Endothelial cell of umbilical vein (primary cell): Measurements from ENCODE around the gene INPP5A. TPM values are rescaled to one million over a fixed set of nuclear protein-coding genes. Genes with fewer than 3 reads are reported as not detected.

Experiments
- BruUV-seq: library from RNA; stranded (reverse); fragments of 400-500 nt; replicated peaks from 2 replicates; lab custom pipeline; 2021; lab: Mats Ljungman, UMichigan
- CTCF ChIA-PET: fragments of 300-600, 350-600 bp; sonication (Branson Sonifier 250); formaldehyde crosslinking; loops from one replicate; lab custom pipeline; 2021; ENCODE audit warnings: antibody characterized with exemption, inconsistent platforms; lab: Charles Lee
- POLR2A ChIA-PET: fragments of 300-600, 350-600 bp; sonication (Branson Sonifier 250); formaldehyde crosslinking; loops from one replicate; lab custom pipeline; 2021; ENCODE audit warnings: antibody characterized with exemption, inconsistent platforms; lab: Charles Lee
- DNase-seq: peaks from one replicate; pipeline ENCODE4 v3.0.0-alpha.2; 2011; ENCODE audit warnings: low read depth, low spot score
- FAIRE-seq: peaks from 2 replicates; lab custom pipeline; 2011; peaks lifted over from hg19 to GRCh38; lab: Jason Lieb, UNC
- H2AFZ ChIP-seq: 2 replicates; pipeline ENCODE4 v1.6.0; 2012; ENCODE audit warnings: low read depth, low read length, control low read depth, inconsistent platforms
- H3K27ac ChIP-seq: 2 replicates; pipeline ENCODE4 v1.5.1; 2011; ENCODE audit warnings: low read depth, mild to moderate bottlenecking, control low read depth, low read length, moderate library complexity; ENCODE audit not compliant: insufficient read depth
- H3K27me3 ChIP-seq, 2 experiments: 2 replicates each; pipeline versions ENCODE4 v1.6.0 to v1.6.1; 2011; ENCODE audit warnings: low read length in 2 of 2, mixed read lengths in 1 of 2; ENCODE audit not compliant: control insufficient read depth in 2 of 2, insufficient read depth in 2 of 2
- H3K36me3 ChIP-seq, 2 experiments: 2 replicates in 1 of 2; 3 replicates in 1 of 2; pipeline ENCODE4 v1.5.1; 2011; ENCODE audit warnings: low read length in 2 of 2, mild to moderate bottlenecking in 1 of 2, moderate library complexity in 1 of 2; ENCODE audit not compliant: control insufficient read depth in 2 of 2, insufficient read depth in 2 of 2; ENCODE audit errors: extremely low read depth in 1 of 2
- H3K4me1 ChIP-seq: 3 replicates; pipeline ENCODE4 v1.5.1; 2011; ENCODE audit warnings: mild to moderate bottlenecking, low read length; ENCODE audit not compliant: control insufficient read depth, insufficient read depth; ENCODE audit errors: extremely low read depth
- H3K4me2 ChIP-seq: 2 replicates; pipeline ENCODE4 v1.6.1; 2011; ENCODE audit warnings: low read length, control low read depth, mixed read lengths; ENCODE audit not compliant: insufficient read depth
- H3K4me3 ChIP-seq, 3 experiments: fragments of 200-600 bp in 1 of 3; sonication (generic), shearing (Covaris generic) in 1 of 3; replicated peaks in 1 of 3; 2 replicates each; pipeline ENCODE4 v1.5.1; 2011 to 2016; ENCODE audit warnings: control low read depth in 3 of 3, low read length in 3 of 3, mild to moderate bottlenecking in 2 of 3, inconsistent platforms in 1 of 3, low read depth in 1 of 3, moderate library complexity in 1 of 3; ENCODE audit not compliant: insufficient read depth in 1 of 3
- H3K79me2 ChIP-seq: 2 replicates; pipeline ENCODE4 v1.6.0; 2012; ENCODE audit warnings: low read length, inconsistent platforms; ENCODE audit not compliant: control insufficient read depth, insufficient read depth
- H3K9ac ChIP-seq: replicated peaks from 2 replicates; pipeline ENCODE3; 2011; ENCODE audit warnings: low read length, control low read depth; ENCODE audit not compliant: insufficient read depth; ENCODE audit errors: extremely low read depth
- H3K9me1 ChIP-seq: replicated peaks from 3 replicates; pipeline ENCODE4 v1.6.0; 2011; ENCODE audit warnings: mild to moderate bottlenecking, low read length; ENCODE audit not compliant: control insufficient read depth, insufficient read depth; ENCODE audit errors: extremely low read depth
- H3K9me3 ChIP-seq: replicated peaks from 2 replicates; pipeline ENCODE4 v1.5.1; 2012; ENCODE audit warnings: low read length, inconsistent platforms; ENCODE audit not compliant: control insufficient read depth, insufficient read depth
- H4K20me1 ChIP-seq: replicated peaks from 2 replicates; pipeline ENCODE3; 2011; ENCODE audit warnings: mild to moderate bottlenecking, low read length; ENCODE audit not compliant: control insufficient read depth, insufficient read depth; ENCODE audit errors: extremely low read depth
- EZH2 ChIP-seq: IDR thresholded peaks from 2 replicates; pipeline ENCODE4 v1.6.1; 2012; ENCODE audit warnings: borderline replicate concordance, low read depth, mild to moderate bottlenecking, moderate library complexity, low read length, inconsistent platforms; ENCODE audit not compliant: severe bottlenecking
- FOS ChIP-seq: IDR thresholded peaks from 2 replicates; pipeline ENCODE4 v1.6.1; 2011; ENCODE audit warnings: mild to moderate bottlenecking, low read length, moderate library complexity, borderline replicate concordance; ENCODE audit not compliant: insufficient read depth
- GATA2 ChIP-seq: IDR thresholded peaks from 2 replicates; pipeline ENCODE4 v1.7.0; 2011; ENCODE audit warnings: low read depth, mild to moderate bottlenecking, moderate library complexity, mixed read lengths, low read length; ENCODE audit not compliant: insufficient read length, insufficient read depth
- JUN ChIP-seq: IDR thresholded peaks from 2 replicates; pipeline ENCODE4 v1.6.1; 2011; ENCODE audit warnings: borderline replicate concordance, low read depth; ENCODE audit not compliant: insufficient read length, insufficient read depth
- MYC ChIP-seq: IDR thresholded peaks from one replicate; pipeline ENCODE4 v1.6.1; 2011; ENCODE audit warnings: mild to moderate bottlenecking, low read depth, low read length
- POLR2A ChIP-seq: IDR thresholded peaks from 2 replicates; pipeline ENCODE4 v1.6.1; 2012; ENCODE audit warnings: low read depth, mild to moderate bottlenecking, control low read depth, low read length
- POLR2AphosphoS5 ChIP-seq: IDR thresholded peaks from 2 replicates; pipeline ENCODE4 v1.6.1; 2012; ENCODE audit warnings: low read depth, mild to moderate bottlenecking, control low read depth, low read length, moderate library complexity; ENCODE audit not compliant: insufficient read depth
- dilution Hi-C: fragments of 300-500 bp; cut with MboI; formaldehyde crosslinking; loops from one replicate; pipeline ENCODE4 v1.15.0; 2019; ENCODE audit warnings: low sequenced_read_pairs; ENCODE audit not compliant: extremely low pct_ligation_motif_present
- intact Hi-C: fragments of 100-400 bp; cut with micrococcal nuclease; formaldehyde crosslinking; loops from one replicate; pipeline ENCODE4 v1.10.0; 2022
- polyA plus RNA-seq, 4 experiments: library from polyadenylated mRNA; depleted of rRNA in 3 of 4; stranded (reverse) in 3 of 4; unstranded in 1 of 4; fragments of >200 nt; gene quantifications; 2 replicates each; pipeline versions ENCODE4 v1.2.1 to v1.2.3, GENCODE V29; 2011 to 2012; ENCODE audit warnings: missing spikeins in 1 of 4
- total RNA-seq: library from RNA; stranded (reverse); gene quantifications from 2 replicates; pipeline ENCODE4 v1.2.3, GENCODE V29; 2021
- TF ChIP-seq, protein P1 (sequence below): IDR thresholded peaks from 2 replicates; pipeline ENCODE4 v1.6.1; 2011; ENCODE audit not compliant: insufficient read depth, insufficient read length
- TF ChIP-seq, protein P2 (sequence below), 2 donors: IDR thresholded peaks; 1 replicate in 1 of 2; 2 replicates in 1 of 2; pipeline ENCODE4 v1.5.1; 2011; ENCODE audit warnings: low read length in 2 of 2, mild to moderate bottlenecking in 2 of 2, moderate library complexity in 2 of 2, control low read depth in 1 of 2, inconsistent platforms in 1 of 2, low read depth in 1 of 2; ENCODE audit not compliant: insufficient read depth in 1 of 2; ENCODE audit errors: extremely low read depth in 1 of 2

The INPP5A gene
- total and polyA plus RNA-seq, 2 donors (not counting 3 experiments of a cell fraction or from before 2014, with no cell fraction given): 22.9 to 33.2 TPM

DNA sequence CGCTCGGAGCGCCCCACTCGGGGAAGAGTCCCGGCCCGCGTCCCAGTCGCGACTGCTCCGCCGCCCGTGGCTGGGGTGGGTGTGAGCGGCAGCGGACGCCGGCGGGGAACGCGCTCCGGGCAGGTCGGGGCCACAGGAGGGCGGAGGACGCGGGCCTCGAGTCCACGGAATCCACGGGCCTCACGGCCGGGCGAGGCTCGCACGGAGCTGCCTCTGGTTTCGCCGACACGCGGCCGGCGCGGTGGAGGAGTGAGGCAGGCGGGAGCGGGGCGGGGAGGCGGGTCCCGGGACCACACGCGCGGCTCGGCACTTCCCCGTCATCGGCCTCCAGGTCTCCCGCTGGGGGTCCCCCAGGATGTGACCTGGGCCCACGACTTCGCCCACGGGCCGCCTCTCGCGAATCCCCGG, 248.9 kb downstream of the INPP5A start:
- H3K9me1 ChIP-seq: no peaks in the 10 kb centered on the region
- FAIRE-seq: no peak

More for the DNA sequence above, 248.9 kb downstream of the INPP5A start:
- dilution Hi-C loops (no loop called here), intact Hi-C loops (loop anchor here (5.0 kb wide), 1 partner anchor 119 kb away; no protein-coding TSS in a partner anchor)
- Histone ChIP-seq H3K79me2 (no peaks in the 10 kb centered on the region), H2AFZ (no peak overlapping the region), H3K9ac (no peak overlapping the region), H3K4me3 (no peak overlapping the region), H3K4me2 (no peak overlapping the region), H3K36me3 (no peaks in the 10 kb centered on the region), H4K20me1 (no peaks in the 10 kb centered on the region), H3K27ac (no peak overlapping the region), H3K27me3 (peaks cover 37 to 55% of the 10 kb centered on the region in 2 experiments), H3K9me3 (no peaks in the 10 kb centered on the region), H3K4me1 (no peaks in the 10 kb centered on the region)
- TF ChIP-seq JUN: no peak
- no peak for TF ChIP-seq GATA2
- no peak for TF ChIP-seq MYC
- no peak for TF ChIP-seq FOS
- TF ChIP-seq EZH2: no peak
- TF ChIP-seq POLR2A: no peak
- TF ChIP-seq, protein P1, sequence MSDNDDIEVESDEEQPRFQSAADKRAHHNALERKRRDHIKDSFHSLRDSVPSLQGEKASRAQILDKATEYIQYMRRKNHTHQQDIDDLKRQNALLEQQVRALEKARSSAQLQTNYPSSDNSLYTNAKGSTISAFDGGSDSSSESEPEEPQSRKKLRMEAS: no peak
- TF ChIP-seq, protein P2, sequence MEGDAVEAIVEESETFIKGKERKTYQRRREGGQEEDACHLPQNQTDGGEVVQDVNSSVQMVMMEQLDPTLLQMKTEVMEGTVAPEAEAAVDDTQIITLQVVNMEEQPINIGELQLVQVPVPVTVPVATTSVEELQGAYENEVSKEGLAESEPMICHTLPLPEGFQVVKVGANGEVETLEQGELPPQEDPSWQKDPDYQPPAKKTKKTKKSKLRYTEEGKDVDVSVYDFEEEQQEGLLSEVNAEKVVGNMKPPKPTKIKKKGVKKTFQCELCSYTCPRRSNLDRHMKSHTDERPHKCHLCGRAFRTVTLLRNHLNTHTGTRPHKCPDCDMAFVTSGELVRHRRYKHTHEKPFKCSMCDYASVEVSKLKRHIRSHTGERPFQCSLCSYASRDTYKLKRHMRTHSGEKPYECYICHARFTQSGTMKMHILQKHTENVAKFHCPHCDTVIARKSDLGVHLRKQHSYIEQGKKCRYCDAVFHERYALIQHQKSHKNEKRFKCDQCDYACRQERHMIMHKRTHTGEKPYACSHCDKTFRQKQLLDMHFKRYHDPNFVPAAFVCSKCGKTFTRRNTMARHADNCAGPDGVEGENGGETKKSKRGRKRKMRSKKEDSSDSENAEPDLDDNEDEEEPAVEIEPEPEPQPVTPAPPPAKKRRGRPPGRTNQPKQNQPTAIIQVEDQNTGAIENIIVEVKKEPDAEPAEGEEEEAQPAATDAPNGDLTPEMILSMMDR (IDR thresholded peaks at IDR 0.05; ENCODE audit: extremely low read depth in 1 of 2, insufficient read depth in 1 of 2, low read depth in 1 of 2, low read length in 2 of 2): no peak
- TF ChIP-seq POLR2AphosphoS5: no peak
- POLR2A ChIA-PET: no interaction called here
- no TSS peak for BruUV-seq
- CTCF ChIA-PET: no interaction called here
- no peak for DNase-seq
